HepG2 (cell line): ENCODE data around the gene ACAP3. TPM values are rescaled to one million over a fixed set of nuclear protein-coding genes. Genes with fewer than 3 reads are reported as not detected.

Experiments used
- FOXO1 ChIP-seq: sonication (generic); formaldehyde crosslinking; IDR thresholded peaks from 2 replicates; pipeline ENCODE4 v1.4.0; 2020; ENCODE audit warnings: missing genetic modification reagents
- HOXD1 ChIP-seq: sonication (generic); formaldehyde crosslinking; IDR thresholded peaks from 2 replicates; pipeline ENCODE4 v1.5.0; 2020; ENCODE audit warnings: missing genetic modification reagents
- RAD21 ChIP-seq: fragments of 450-650 bp; formaldehyde crosslinking; IDR thresholded peaks from 2 replicates; pipeline ENCODE4 v1.5.0; 2020; ENCODE audit warnings: mild to moderate bottlenecking
- RBAK ChIP-seq: sonication (generic); formaldehyde crosslinking; IDR thresholded peaks from 2 replicates; pipeline ENCODE4 v1.5.1; 2020; ENCODE audit warnings: mild to moderate bottlenecking, missing genetic modification reagents
- SIN3A ChIP-seq: IDR thresholded peaks from 2 replicates; pipeline ENCODE4 v1.6.1; 2011; ENCODE audit warnings: low read depth, mild to moderate bottlenecking, control low read depth, low read length, borderline replicate concordance
- SSRP1 ChIP-seq: IDR thresholded peaks from 2 replicates; pipeline ENCODE4 v1.6.1; 2016; ENCODE audit warnings: control low read depth
- ZNF124 ChIP-seq: sonication (generic); formaldehyde crosslinking; IDR thresholded peaks from 2 replicates; pipeline ENCODE4 v1.4.0; 2020; ENCODE audit warnings: missing genetic modification reagents
- ZNF17 ChIP-seq: sonication (generic); formaldehyde crosslinking; IDR thresholded peaks from 2 replicates; pipeline ENCODE4 v1.5.0; 2020; ENCODE audit warnings: mild to moderate bottlenecking, missing genetic modification reagents
- ZNF235 ChIP-seq: sonication (generic); formaldehyde crosslinking; IDR thresholded peaks from 2 replicates; pipeline ENCODE4 v1.8.1; 2023; ENCODE audit warnings: mild to moderate bottlenecking, missing genetic modification reagents, borderline replicate concordance
- ZNF468 ChIP-seq: sonication (generic); formaldehyde crosslinking; IDR thresholded peaks from 2 replicates; pipeline ENCODE4 v1.8.0; 2022; ENCODE audit warnings: mild to moderate bottlenecking, moderate library complexity, missing genetic modification reagents
- ZNF549 ChIP-seq: sonication (generic); formaldehyde crosslinking; IDR thresholded peaks from 2 replicates; pipeline ENCODE4 v1.5.0; 2020; ENCODE audit warnings: missing genetic modification reagents
- ZNF713 ChIP-seq: sonication (generic); formaldehyde crosslinking; IDR thresholded peaks from 2 replicates; pipeline ENCODE4 v1.4.0; 2020; ENCODE audit warnings: mild to moderate bottlenecking, missing genetic modification reagents
- polyA plus RNA-seq, 8 experiments: library from polyadenylated mRNA; depleted of rRNA in 3 of 8; stranded (reverse) in 7 of 8; unstranded in 1 of 8; fragments of >200 nt; fragmentation: Illumina TruSeq in 4 of 8; extraction: Trizol in 4 of 8; gene quantifications; 2 replicates each; pipeline versions ENCODE4 v1.2.1 to v1.2.3, GENCODE V29; 2011 to 2016; ENCODE audit warnings: low read depth in 4 of 8, missing spikeins in 1 of 8, mixed read lengths in 1 of 8; ENCODE audit not compliant: insufficient read depth in 1 of 8
- total RNA-seq, 5 experiments: library from RNA; depleted of rRNA; stranded (reverse); fragments of >200 nt; fragmentation: Illumina TruSeq; extraction: Trizol; gene quantifications; 2 replicates each; pipeline ENCODE4 v1.2.3, GENCODE V29; 2016; ENCODE audit warnings: low read depth in 1 of 5
- TF ChIP-seq, protein P1 (sequence below): sonication (generic); formaldehyde crosslinking; IDR thresholded peaks from 2 replicates; pipeline ENCODE4 v1.5.0; 2020; ENCODE audit warnings: mild to moderate bottlenecking, missing genetic modification reagents, borderline replicate concordance
- TF ChIP-seq, protein P2 (sequence below): sonication (generic); IDR thresholded peaks from 2 replicates; pipeline ENCODE4 v1.6.1; 2016; ENCODE audit warnings: low read depth, borderline replicate concordance
- TF ChIP-seq, protein P3 (sequence below): sonication (generic); formaldehyde crosslinking; IDR thresholded peaks from 2 replicates; pipeline ENCODE4 v1.8.1; 2022; ENCODE audit warnings: low read depth, mild to moderate bottlenecking, missing genetic modification reagents
- TF ChIP-seq, protein P4 (sequence below): sonication (generic); formaldehyde crosslinking; IDR thresholded peaks from 2 replicates; pipeline ENCODE4 v1.4.0; 2020; ENCODE audit warnings: missing genetic modification reagents, borderline replicate concordance
- TF ChIP-seq, protein P5 (sequence below): sonication (generic); formaldehyde crosslinking; IDR thresholded peaks from 2 replicates; pipeline ENCODE4 v1.5.0; 2020; ENCODE audit warnings: missing genetic modification reagents

ACAP3 gene
- total and polyA plus RNA-seq, 2 of the 13 experiments (the other 11 are each of a cell fraction or from before 2014, with no cell fraction given): 29.4 to 50.8 TPM

DNA sequence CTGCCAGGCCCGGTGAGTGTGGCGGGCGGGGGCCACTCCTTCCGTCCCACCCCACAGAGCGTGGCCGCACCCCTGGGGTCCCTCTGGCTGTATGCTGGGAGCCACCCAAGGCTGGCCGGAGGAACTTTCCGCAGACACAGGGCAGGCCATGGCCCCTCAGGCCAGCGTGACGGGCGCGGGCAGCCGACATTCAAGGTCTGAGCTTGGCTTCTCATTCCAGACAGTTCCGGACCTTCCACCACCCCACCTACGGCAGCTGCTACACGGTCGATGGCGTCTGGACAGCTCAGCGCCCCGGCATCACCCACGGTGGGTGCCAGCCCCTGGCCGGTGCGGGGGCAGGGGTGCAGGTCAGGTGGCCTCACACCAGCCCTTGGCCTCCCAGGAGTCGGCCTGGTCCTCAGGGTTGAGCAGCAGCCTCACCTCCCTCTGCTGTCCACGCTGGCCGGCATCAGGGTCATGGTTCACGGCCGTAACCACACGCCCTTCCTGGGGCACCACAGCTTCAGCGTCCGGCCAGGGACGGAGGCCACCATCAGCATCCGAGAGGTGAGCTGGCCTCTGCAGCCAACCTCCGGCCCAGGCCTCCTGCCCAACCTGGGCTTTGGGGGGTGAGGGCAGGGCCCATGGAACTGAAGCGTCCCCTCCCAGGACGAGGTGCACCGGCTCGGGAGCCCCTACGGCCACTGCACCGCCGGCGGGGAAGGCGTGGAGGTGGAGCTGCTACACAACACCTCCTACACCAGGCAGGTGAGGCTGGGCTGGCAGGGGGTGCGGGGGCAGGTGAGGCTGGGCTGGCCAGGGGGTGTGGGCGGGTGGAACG, 20.2 kb downstream of the ACAP3 start (continued):
- TF ChIP-seq, protein P1, sequence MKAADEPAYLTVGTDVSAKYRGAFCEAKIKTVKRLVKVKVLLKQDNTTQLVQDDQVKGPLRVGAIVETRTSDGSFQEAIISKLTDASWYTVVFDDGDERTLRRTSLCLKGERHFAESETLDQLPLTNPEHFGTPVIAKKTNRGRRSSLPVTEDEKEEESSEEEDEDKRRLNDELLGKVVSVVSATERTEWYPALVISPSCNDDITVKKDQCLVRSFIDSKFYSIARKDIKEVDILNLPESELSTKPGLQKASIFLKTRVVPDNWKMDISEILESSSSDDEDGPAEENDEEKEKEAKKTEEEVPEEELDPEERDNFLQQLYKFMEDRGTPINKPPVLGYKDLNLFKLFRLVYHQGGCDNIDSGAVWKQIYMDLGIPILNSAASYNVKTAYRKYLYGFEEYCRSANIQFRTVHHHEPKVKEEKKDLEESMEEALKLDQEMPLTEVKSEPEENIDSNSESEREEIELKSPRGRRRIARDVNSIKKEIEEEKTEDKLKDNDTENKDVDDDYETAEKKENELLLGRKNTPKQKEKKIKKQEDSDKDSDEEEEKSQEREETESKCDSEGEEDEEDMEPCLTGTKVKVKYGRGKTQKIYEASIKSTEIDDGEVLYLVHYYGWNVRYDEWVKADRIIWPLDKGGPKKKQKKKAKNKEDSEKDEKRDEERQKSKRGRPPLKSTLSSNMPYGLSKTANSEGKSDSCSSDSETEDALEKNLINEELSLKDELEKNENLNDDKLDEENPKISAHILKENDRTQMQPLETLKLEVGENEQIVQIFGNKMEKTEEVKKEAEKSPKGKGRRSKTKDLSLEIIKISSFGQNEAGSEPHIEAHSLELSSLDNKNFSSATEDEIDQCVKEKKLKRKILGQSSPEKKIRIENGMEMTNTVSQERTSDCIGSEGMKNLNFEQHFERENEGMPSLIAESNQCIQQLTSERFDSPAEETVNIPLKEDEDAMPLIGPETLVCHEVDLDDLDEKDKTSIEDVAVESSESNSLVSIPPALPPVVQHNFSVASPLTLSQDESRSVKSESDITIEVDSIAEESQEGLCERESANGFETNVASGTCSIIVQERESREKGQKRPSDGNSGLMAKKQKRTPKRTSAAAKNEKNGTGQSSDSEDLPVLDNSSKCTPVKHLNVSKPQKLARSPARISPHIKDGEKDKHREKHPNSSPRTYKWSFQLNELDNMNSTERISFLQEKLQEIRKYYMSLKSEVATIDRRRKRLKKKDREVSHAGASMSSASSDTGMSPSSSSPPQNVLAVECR (CRISPR knock-in tag): peak; percentile 44; the same call in 1 of the 2 replicates
- no peak for TF ChIP-seq ZNF124
- TF ChIP-seq SSRP1 (CRISPR knock-in tag): no peak
- TF ChIP-seq, protein P2, sequence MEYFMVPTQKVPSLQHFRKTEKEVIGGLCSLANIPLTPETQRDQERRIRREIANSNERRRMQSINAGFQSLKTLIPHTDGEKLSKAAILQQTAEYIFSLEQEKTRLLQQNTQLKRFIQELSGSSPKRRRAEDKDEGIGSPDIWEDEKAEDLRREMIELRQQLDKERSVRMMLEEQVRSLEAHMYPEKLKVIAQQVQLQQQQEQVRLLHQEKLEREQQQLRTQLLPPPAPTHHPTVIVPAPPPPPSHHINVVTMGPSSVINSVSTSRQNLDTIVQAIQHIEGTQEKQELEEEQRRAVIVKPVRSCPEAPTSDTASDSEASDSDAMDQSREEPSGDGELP: no peak
- TF ChIP-seq RBAK: no peak
- TF ChIP-seq FOXO1 (CRISPR knock-in tag): no peak
- TF ChIP-seq ZNF235 (CRISPR knock-in tag): no peak
- TF ChIP-seq SIN3A: no peak
- TF ChIP-seq, protein P3, sequence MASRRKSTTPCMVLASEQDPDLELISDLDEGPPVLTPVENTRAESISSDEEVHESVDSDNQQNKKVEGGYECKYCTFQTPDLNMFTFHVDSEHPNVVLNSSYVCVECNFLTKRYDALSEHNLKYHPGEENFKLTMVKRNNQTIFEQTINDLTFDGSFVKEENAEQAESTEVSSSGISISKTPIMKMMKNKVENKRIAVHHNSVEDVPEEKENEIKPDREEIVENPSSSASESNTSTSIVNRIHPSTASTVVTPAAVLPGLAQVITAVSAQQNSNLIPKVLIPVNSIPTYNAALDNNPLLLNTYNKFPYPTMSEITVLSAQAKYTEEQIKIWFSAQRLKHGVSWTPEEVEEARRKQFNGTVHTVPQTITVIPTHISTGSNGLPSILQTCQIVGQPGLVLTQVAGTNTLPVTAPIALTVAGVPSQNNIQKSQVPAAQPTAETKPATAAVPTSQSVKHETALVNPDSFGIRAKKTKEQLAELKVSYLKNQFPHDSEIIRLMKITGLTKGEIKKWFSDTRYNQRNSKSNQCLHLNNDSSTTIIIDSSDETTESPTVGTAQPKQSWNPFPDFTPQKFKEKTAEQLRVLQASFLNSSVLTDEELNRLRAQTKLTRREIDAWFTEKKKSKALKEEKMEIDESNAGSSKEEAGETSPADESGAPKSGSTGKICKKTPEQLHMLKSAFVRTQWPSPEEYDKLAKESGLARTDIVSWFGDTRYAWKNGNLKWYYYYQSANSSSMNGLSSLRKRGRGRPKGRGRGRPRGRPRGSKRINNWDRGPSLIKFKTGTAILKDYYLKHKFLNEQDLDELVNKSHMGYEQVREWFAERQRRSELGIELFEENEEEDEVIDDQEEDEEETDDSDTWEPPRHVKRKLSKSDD: no peak; the same call in 1 of the 2 replicates
- TF ChIP-seq ZNF468: no peak
- no peak for TF ChIP-seq ZNF713
- no peak for TF ChIP-seq ZNF17
- no peak for TF ChIP-seq RAD21 (CRISPR knock-in tag)
- TF ChIP-seq HOXD1 (CRISPR knock-in tag): no peak
- TF ChIP-seq, protein P4, sequence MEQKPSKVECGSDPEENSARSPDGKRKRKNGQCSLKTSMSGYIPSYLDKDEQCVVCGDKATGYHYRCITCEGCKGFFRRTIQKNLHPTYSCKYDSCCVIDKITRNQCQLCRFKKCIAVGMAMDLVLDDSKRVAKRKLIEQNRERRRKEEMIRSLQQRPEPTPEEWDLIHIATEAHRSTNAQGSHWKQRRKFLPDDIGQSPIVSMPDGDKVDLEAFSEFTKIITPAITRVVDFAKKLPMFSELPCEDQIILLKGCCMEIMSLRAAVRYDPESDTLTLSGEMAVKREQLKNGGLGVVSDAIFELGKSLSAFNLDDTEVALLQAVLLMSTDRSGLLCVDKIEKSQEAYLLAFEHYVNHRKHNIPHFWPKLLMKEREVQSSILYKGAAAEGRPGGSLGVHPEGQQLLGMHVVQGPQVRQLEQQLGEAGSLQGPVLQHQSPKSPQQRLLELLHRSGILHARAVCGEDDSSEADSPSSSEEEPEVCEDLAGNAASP (CRISPR knock-in tag): peak; percentile 29; the same call in 1 of the 2 replicates
- no peak for TF ChIP-seq ZNF549 (CRISPR knock-in tag)
- TF ChIP-seq, protein P5, sequence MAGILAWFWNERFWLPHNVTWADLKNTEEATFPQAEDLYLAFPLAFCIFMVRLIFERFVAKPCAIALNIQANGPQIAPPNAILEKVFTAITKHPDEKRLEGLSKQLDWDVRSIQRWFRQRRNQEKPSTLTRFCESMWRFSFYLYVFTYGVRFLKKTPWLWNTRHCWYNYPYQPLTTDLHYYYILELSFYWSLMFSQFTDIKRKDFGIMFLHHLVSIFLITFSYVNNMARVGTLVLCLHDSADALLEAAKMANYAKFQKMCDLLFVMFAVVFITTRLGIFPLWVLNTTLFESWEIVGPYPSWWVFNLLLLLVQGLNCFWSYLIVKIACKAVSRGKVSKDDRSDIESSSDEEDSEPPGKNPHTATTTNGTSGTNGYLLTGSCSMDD (CRISPR knock-in tag): no peak
